BLaER1 (cell line): ENCODE results near the gene TNFRSF6B.

Experiments used
- H3K27ac ChIP-seq: shearing (Covaris generic); formaldehyde crosslinking; 2 replicates; pipeline ENCODE4 v1.8.1; 2022
- H3K27me3 ChIP-seq: shearing (Covaris generic); formaldehyde crosslinking; 2 replicates; pipeline ENCODE4 v1.8.1; 2022
- H3K36me3 ChIP-seq: shearing (Covaris generic); formaldehyde crosslinking; 2 replicates; pipeline ENCODE4 v1.8.1; 2022
- H3K4me1 ChIP-seq: shearing (Covaris generic); formaldehyde crosslinking; 2 replicates; pipeline ENCODE4 v1.8.1; 2022
- H3K4me2 ChIP-seq: shearing (Covaris generic); formaldehyde crosslinking; 2 replicates; pipeline ENCODE4 v1.8.1; 2022
- H3K4me3 ChIP-seq: shearing (Covaris generic); formaldehyde crosslinking; 2 replicates; pipeline ENCODE4 v1.8.1; 2022
- H3K9ac ChIP-seq: shearing (Covaris generic); formaldehyde crosslinking; 2 replicates; pipeline ENCODE4 v1.8.1; 2022
- H3K9me3 ChIP-seq: shearing (Covaris generic); formaldehyde crosslinking; 2 replicates; pipeline ENCODE4 v1.8.1; 2022
- H4K20me1 ChIP-seq: shearing (Covaris generic); formaldehyde crosslinking; 2 replicates; pipeline ENCODE4 v1.8.1; 2022
- Cebpa-rat ChIP-seq: shearing (Covaris generic); IDR thresholded peaks from 2 replicates; pipeline ENCODE4 v1.8.1; 2022

Gene TNFRSF6B

DNA sequence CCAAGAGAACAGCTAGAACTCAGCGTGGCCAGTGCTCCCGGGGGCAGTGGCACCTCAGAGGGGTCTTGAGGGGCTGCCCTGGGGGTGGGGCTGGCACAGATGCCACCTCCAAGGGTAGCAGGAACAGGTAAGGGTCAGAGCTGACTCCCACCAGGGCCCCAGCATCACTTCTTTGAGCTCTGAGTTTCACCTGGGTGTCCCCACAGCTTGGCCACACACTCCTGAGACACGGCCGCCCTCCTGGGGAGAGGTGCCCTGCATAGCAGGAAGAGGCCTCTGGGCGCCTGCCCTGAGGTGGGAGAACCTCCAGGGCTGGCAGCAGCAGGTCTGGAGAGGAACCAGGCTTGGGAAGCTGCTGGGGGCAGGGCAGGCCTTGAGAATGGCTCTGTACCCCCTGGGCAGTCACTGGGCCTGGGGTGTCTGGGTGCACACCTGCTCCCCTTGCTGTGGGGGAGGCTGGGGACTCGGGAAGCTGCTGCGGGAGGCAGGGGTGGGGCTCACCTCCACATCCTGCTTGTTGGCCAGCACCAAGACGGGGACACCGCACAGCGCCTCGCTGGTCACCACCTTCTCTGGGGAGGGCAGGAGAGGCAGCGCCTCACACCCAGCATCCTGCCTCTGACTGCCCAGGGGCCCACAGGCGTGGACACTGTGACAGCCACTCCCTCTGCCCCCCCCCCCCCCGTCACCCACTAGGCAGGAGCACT, 5.0 kb downstream of the TNFRSF6B start:
- Histone ChIP-seq H3K4me2 (no peak overlapping the region), H3K9me3 (no peaks in the 10 kb centered on the region), H3K9ac (no peak overlapping the region; the same call in 1 of the 2 replicates), H3K27ac (no peak overlapping the region), H3K36me3 (peaks cover 72% of the 10 kb centered on the region), H4K20me1 (peaks cover 89% of the 10 kb centered on the region), H3K4me3 (no peak overlapping the region), H3K4me1 (peaks cover 49% of the 10 kb centered on the region), H3K27me3 (no peaks in the 10 kb centered on the region)
- no peak for TF ChIP-seq Cebpa-rat

DNA sequence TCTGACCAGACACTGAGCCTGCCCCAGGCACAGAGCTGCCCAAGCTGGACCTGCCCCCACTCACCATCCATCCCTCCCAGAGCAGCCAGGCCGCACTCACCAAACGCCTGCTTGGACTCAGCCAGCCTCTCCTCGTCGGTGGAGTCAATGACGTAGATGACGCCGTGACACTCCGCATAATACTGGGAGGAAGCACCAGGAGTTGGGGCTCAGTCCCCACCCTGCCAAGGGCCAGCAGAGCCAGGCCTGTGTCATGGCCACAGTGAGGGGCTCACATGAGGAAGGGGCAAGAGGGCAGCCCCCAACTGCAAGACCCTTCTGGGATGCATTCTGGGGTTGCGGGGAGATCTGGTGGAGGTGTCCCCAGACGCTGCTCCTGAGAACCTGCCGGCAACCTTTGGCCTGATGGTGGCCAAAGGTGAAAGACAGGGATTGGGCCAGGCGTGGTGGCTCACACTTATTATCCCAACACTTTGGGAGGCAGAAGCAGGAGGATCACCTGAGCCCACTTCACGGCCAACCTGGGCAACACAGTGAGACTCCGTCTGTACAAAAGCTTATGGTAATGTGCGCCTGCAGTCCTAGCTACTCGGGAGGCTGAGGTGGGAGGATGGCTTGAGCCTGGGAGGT, 5.7 kb downstream of the TNFRSF6B start:
- Histone ChIP-seq H3K27me3 (no peaks in the 10 kb centered on the region), H3K4me1 (peaks cover 47% of the 10 kb centered on the region), H3K27ac (no peak overlapping the region), H3K36me3 (peaks cover 73% of the 10 kb centered on the region), H3K4me2 (no peak overlapping the region), H3K4me3 (no peak overlapping the region), H4K20me1 (peaks cover 89% of the 10 kb centered on the region), H3K9ac (no peak overlapping the region), H3K9me3 (no peaks in the 10 kb centered on the region)
- TF ChIP-seq Cebpa-rat = no peak

DNA sequence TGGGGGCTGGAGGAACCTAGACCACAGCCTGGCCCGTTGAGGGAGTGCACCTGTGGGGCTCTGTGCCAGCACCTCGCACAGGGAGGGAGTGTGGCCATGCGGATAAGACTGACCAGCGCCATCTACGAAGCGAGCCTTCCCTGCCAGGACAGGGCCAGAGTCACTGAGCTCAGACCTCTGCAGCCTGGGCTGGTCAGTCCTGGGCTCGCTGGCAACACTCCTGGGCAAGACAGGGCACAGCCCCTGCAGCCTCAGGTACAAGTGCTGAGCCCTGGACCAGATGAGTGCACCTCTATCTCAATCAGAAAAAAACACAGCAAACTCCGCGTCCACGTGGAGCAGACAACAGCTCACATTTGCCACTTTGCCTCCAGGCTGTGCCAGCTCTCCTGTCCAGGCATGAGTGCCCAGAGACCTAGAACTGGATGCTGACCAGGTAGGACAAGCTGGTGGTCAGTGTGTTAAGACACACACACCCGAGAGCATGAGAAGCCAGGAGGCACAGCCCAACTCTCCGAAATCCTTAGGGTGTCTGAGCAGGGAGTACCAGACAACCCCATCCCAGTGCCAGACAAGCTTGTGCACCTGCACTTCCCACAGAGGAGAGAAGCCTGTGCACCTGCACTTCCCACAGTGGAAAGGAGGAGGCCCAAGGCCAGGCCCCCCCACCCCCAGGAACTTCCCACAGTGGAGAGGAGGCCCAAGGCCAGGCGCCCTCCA, 6.5 kb downstream of the TNFRSF6B start:
- Histone ChIP-seq H4K20me1 (peaks cover 85% of the 10 kb centered on the region), H3K27me3 (no peaks in the 10 kb centered on the region), H3K9me3 (no peaks in the 10 kb centered on the region), H3K4me1 (peaks cover 39% of the 10 kb centered on the region), H3K27ac (no peak overlapping the region), H3K9ac (no peak overlapping the region), H3K4me2 (no peak overlapping the region), H3K36me3 (peaks cover 73% of the 10 kb centered on the region), H3K4me3 (no peak overlapping the region)
- no peak for TF ChIP-seq Cebpa-rat

DNA sequence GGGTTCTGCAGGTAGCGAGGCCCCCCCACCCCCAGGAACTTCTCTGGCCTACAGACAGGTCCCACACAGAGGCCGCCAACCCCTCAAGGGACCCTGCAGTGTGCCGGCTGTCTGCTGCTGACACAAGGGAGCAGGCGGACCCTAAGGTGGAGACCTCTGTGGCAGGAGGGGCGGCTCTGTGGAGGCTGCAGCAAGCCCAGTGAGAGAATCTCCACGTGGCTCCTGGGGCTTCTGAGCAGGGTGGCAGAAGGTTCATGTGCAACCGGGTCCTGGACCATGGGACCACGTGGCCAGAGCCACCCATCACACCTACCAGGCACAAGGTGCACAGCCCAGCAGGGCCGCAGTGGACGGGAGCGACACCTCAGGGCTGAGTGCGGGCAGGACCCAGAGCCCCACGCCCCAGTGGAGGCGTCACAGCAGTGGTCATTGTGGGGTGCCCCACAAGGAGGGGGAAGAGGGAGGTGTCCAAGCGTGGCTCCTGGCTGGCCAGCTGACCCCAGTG, 7.1 kb downstream of the TNFRSF6B start:
- Histone ChIP-seq H3K4me2 (no peak overlapping the region), H3K36me3 (peaks cover 74% of the 10 kb centered on the region), H3K27ac (no peak overlapping the region), H4K20me1 (peaks cover 84% of the 10 kb centered on the region), H3K9me3 (no peaks in the 10 kb centered on the region), H3K9ac (no peak overlapping the region), H3K27me3 (no peaks in the 10 kb centered on the region), H3K4me1 (peaks cover 35% of the 10 kb centered on the region), H3K4me3 (no peak overlapping the region)
- TF ChIP-seq Cebpa-rat = no peak

DNA sequence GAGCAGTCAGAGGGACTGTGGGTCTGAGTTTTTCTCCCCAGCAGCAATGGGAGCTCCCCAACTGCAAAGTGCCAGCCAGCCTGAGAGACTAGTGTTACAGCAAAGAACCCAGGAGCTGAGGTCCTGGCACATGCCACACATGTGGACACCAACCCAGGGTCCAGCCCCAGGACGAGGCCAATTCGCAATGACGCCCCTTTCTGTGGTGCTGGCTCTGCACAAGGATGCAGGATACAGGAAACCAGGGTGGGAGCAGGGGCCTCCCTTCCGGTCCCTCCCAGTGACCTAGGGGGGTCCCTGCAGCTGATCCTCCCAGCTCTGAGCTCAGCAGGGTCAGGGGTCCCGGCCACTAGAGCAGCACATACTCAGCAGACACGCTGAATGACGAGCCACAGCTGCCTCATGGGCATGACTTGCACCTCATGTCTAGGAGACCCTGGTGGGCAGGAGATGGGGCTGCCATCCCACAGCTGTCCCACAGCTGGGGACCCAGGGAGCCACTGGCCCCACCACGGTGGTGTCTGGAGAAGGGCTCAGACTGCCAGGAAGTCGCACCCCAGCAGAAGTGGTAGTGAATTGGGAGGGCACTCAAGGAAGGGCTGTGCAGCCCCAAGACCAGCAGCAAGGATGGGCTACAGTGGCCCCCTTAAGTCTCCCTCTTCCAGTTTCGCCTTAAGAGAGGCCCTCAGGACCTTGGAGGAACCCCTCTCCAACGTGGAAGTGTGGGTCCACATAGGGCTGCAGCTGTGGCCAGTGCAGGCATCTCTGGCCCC, 7.7 kb downstream of the TNFRSF6B start:
- Histone ChIP-seq H3K4me2 (no peak overlapping the region), H3K9ac (no peak overlapping the region), H3K4me3 (no peak overlapping the region), H3K4me1 (peaks cover 35% of the 10 kb centered on the region), H4K20me1 (peaks cover 84% of the 10 kb centered on the region), H3K36me3 (peaks cover 75% of the 10 kb centered on the region), H3K27me3 (no peaks in the 10 kb centered on the region), H3K27ac (no peak overlapping the region), H3K9me3 (no peaks in the 10 kb centered on the region)
- TF ChIP-seq Cebpa-rat = no peak

DNA sequence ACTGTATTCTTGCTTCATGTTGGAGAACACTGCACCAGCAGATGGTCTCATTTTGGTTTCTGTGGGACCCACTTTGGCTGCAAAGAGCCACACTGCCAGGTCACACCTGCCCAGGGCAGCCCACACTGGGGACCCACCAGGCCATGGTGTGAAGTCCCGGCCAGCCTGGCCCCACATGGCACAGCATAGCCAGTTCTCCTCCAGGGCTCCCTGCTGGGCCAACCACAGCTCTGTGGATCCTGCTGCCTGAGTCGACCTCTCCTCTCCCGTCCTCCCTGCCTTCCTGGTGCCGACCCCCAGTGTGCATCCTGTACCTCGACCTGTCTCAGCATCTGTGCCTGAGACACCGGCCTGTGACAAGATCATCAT, 8.3 kb downstream of the TNFRSF6B start:
- H3K4me2 ChIP-seq = no peak overlapping the region
- no peaks in the 10 kb centered on the region for H3K27me3 ChIP-seq
- peaks cover 78% of the 10 kb centered on the region for H3K36me3 ChIP-seq
- H3K9ac ChIP-seq = no peak overlapping the region
- no peak for TF ChIP-seq Cebpa-rat
- peaks cover 84% of the 10 kb centered on the region for H4K20me1 ChIP-seq
- peaks cover 35% of the 10 kb centered on the region for H3K4me1 ChIP-seq
- no peak overlapping the region for H3K4me3 ChIP-seq
- no peak overlapping the region for H3K27ac ChIP-seq
- H3K9me3 ChIP-seq = no peaks in the 10 kb centered on the region

DNA sequence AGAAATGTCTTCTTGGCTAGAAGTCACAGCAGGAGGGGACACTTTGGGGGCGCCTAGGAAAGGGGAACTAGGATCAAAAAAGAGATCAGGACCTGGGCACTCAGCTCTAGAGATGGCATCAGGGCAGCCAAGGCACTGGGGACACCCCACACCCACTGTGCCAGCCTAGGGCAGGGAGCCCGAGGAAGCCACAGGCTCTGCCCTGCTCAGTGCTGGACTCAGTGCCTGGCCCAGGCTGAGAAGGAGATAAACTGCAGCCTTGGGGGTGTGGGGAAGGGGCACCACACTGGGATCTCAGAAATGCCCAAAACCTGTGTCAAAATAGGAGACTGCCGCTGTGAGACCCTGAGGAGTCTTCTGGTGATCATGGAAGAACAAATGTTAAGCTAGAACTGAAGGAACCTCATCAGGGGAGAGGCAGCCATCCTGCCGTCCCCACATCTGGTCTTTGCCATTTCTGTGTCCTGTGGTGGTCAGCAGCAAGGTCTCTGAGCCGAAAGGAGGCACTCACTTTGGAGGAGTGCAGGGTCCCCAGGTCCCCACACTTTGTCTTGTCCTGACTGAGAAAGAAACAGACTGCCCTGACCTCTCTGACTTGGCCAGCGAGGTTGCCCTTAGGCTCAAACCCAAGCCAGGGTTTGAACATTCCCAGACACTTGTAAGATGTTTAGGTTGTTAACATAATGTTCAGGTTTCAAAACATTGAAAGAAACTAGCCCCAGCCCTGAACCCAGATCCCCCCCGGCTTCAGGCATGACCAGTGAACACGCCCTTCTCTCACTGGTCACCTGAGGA, 9.0 kb downstream of the TNFRSF6B start:
- H3K4me1 ChIP-seq = peaks cover 35% of the 10 kb centered on the region
- no peak overlapping the region for H3K27ac ChIP-seq
- no peaks in the 10 kb centered on the region for H3K27me3 ChIP-seq
- peaks cover 86% of the 10 kb centered on the region for H4K20me1 ChIP-seq
- no peak overlapping the region for H3K9ac ChIP-seq
- H3K9me3 ChIP-seq = no peaks in the 10 kb centered on the region
- no peak overlapping the region for H3K4me3 ChIP-seq
- H3K36me3 ChIP-seq = peaks cover 78% of the 10 kb centered on the region
- TF ChIP-seq Cebpa-rat = no peak
- H3K4me2 ChIP-seq = 0 out of 2 replicates have a peak overlapping the region, but pooled peaks have one; percentile 97

DNA sequence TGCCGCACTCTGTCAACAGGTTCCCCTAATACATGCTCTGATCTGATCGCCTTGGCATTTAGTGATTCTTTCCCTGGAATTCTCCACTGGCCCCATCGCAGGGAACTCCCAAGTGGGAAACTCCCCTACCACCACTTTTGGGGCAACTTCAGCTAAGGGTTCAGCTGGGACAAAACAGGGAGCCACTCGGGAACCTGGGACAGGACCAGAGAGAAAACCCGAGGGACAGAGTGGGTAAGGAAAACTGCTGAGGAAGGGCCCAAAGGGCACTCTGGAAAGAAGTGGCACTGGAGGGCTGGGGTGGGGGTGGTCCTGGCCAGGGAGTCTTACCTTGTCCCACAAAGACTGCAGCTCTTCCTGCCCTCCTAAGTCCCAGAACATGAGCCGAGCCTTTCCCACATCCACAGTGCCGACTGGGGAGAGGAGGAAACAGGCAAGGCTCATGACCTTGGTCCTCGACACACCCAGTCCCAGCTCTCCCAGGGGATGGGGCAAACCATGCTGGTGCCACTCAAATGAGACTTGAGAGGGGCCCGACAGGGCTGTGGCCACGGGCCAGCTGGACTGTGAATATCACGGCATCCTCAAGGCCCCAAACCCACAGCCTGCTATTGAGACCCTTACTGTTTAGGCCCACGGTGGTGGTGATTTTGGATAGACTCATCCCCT, 9.7 kb downstream of the TNFRSF6B start:
- no peaks in the 10 kb centered on the region for H3K27me3 ChIP-seq
- H3K4me3 ChIP-seq = peak overlapping the region; percentile 97
- TF ChIP-seq Cebpa-rat = no peak
- H3K36me3 ChIP-seq = peaks cover 79% of the 10 kb centered on the region
- peaks cover 93% of the 10 kb centered on the region for H4K20me1 ChIP-seq
- H3K4me2 ChIP-seq = peak overlapping the region; percentile 97
- H3K9me3 ChIP-seq = no peaks in the 10 kb centered on the region
- H3K27ac ChIP-seq = no peak overlapping the region
- peaks cover 39% of the 10 kb centered on the region for H3K4me1 ChIP-seq
- H3K9ac ChIP-seq = peak overlapping the region; percentile 93
